Stomach smooth muscle (tissue), 2 donors: Measurements from ENCODE around the gene GRIP2.

Experiments used
- H3K27ac ChIP-seq: one replicate; pipeline ENCODE4 v1.7.0; 2013; ENCODE audit warnings: mild to moderate bottlenecking, low read length, inconsistent platforms
- H3K27me3 ChIP-seq, 2 donors: one replicate each; pipeline ENCODE4 v1.7.0; 2013; ENCODE audit warnings: low read length in 2 of 2; ENCODE audit not compliant: insufficient read depth in 2 of 2, control insufficient read depth in 1 of 2
- H3K36me3 ChIP-seq, 2 donors: one replicate each; pipeline ENCODE4 v1.7.0; 2013; ENCODE audit warnings: low read length in 2 of 2; ENCODE audit not compliant: control insufficient read depth in 2 of 2, insufficient read depth in 2 of 2
- H3K4me1 ChIP-seq: one replicate; pipeline ENCODE4 v1.7.0; 2013; ENCODE audit warnings: low read length; ENCODE audit not compliant: control insufficient read depth, insufficient read depth
- H3K4me3 ChIP-seq, 2 donors: one replicate each; pipeline ENCODE4 v1.7.0; 2013; ENCODE audit warnings: low read length in 2 of 2
- H3K9ac ChIP-seq, 2 donors: one replicate each; pipeline ENCODE4 v1.7.0; 2013; ENCODE audit warnings: low read length in 2 of 2, mild to moderate bottlenecking in 1 of 2
- H3K9me3 ChIP-seq, 2 donors: one replicate each; pipeline ENCODE4 v1.7.0; 2013; ENCODE audit warnings: low read length in 2 of 2; ENCODE audit not compliant: control insufficient read depth in 2 of 2
- donor health status: healthy.
- donor health status: Pancreatic carcinoma.

The GRIP2 gene

GRCh38 chr3:14464141-14464465 is 76.0 kb downstream of the GRIP2 start:
- Histone ChIP-seq H3K9ac (no peak overlapping the region), H3K27me3 (no peaks in the 10 kb centered on the region), H3K36me3 (peaks cover 5 to 10% of the 10 kb centered on the region in 2 donors), H3K27ac (no peak overlapping the region), H3K4me3 (no peak overlapping the region), H3K9me3 (no peaks in the 10 kb centered on the region), H3K4me1 (peaks cover 7% of the 10 kb centered on the region)

GRCh38 chr3:14463330-14464140 is 76.6 kb downstream of the GRIP2 start:
- peaks cover 5 to 10% of the 10 kb centered on the region in 2 donors for H3K36me3 ChIP-seq
- H3K27me3 ChIP-seq: no peaks in the 10 kb centered on the region
- H3K9ac ChIP-seq: no peak overlapping the region
- H3K4me3 ChIP-seq: no peak overlapping the region
- H3K4me1 ChIP-seq: peaks cover 7% of the 10 kb centered on the region
- H3K9me3 ChIP-seq: no peaks in the 10 kb centered on the region
- no peak overlapping the region for H3K27ac ChIP-seq

DNA sequence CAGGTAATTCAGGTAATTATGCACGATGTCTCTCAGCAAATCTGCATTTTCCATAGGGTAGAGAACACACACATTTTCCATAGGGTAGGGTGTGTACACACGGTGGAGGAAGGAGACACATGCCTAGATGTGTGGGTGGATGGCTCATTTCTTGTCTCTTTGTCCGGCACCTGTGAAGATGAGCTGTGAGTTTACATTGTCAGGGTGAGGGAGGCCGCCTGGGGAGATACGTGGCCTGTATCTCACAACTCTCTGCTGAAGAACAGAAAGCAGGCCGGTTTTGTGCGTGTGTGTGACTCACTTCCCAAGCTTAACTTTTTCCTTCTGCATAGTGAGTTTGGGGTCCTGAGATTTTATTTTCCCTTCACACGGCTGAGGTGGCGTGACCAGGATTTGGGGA is 77.4 kb downstream of the GRIP2 start:
- no peak overlapping the region for H3K27ac ChIP-seq

DNA sequence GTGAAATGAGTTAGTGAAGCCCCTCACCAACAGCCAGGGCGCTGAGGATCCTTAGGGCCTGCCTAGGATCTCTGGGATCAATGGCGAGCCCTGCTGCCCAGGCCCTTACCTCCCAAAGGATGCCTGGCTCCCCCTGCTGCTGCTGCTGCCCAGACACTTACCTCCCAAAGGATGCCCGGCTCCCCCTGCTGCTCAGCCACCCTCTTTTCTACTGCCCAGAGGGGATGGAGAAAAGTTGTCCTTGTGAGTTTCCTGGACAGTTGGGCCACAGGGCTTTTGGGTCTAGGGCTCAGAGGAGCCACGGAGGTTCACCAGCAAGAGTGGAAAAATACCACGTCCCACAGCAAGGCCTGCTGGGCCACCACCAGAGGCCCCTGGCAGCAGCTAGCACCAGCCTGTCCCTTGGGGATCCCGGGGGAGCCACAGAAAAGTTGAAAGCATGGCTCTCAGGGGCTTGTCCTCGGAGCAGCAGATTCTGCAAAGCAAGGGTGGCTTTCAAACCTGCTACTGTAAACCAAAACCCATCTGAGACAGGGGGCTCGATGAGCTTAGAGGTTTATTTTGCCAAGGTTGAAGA is 78.3 kb downstream of the GRIP2 start:
- Histone ChIP-seq H3K27me3 (no peaks in the 10 kb centered on the region), H3K27ac (no peak overlapping the region), H3K9ac (no peak overlapping the region), H3K9me3 (no peaks in the 10 kb centered on the region), H3K36me3 (peaks cover 5 to 7% of the 10 kb centered on the region in 2 donors), H3K4me3 (no peak overlapping the region), H3K4me1 (peaks cover 7% of the 10 kb centered on the region)

More for the DNA sequence above, 77.4 kb downstream of the GRIP2 start:
- Histone ChIP-seq H3K4me1 (peaks cover 7% of the 10 kb centered on the region), H3K36me3 (peaks cover 5 to 10% of the 10 kb centered on the region in 2 donors), H3K9ac (no peak overlapping the region), H3K27me3 (no peaks in the 10 kb centered on the region), H3K4me3 (no peak overlapping the region), H3K9me3 (no peaks in the 10 kb centered on the region)

DNA sequence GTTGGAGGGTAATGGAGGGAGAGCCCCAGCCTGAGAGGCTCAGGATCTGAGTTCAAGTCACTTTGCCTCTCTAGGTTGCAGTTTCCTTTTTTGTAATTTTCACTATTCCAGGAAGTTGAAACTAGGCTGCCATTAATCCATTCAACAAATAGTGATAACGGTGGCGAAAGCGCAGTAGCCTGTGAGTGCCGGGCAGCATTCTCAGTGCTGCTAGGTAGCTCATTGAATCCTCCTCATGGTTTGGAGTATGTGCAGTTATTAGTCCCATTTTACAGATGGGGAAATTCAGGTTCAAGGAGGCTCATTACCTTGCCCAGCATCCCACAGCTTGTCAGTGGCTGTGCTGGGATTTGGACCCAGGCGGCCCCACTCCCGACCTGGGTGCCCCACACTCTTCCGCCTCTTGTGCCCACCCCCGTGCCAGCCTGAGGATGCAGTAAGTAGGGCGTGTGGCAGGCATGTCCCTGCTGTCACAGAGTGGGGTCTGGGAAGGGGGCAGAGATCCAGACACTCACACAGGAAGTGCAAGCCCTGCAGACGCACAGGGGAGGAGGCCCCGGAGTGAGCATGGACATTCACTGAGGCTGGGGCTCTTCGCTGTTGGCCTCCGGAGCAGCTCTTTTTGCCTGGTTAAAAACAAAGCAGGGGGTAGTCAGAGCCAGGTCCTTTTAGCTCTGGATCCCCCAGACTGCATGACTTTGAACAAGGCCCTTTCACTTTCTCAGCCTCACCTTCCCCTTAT is 79.0 kb downstream of the GRIP2 start:
- Histone ChIP-seq H3K36me3 (peaks cover 5 to 7% of the 10 kb centered on the region in 2 donors), H3K9ac (no peak overlapping the region), H3K9me3 (no peaks in the 10 kb centered on the region), H3K4me1 (peaks cover 7% of the 10 kb centered on the region), H3K27me3 (no peaks in the 10 kb centered on the region), H3K27ac (no peak overlapping the region), H3K4me3 (no peak overlapping the region)

GRCh38 chr3:14460342-14461005 is 79.7 kb downstream of the GRIP2 start:
- Histone ChIP-seq H3K4me3 (no peak overlapping the region), H3K27ac (no peak overlapping the region), H3K9me3 (no peaks in the 10 kb centered on the region), H3K36me3 (peaks cover 5 to 7% of the 10 kb centered on the region in 2 donors), H3K27me3 (no peaks in the 10 kb centered on the region), H3K4me1 (peaks cover 9% of the 10 kb centered on the region), H3K9ac (no peak overlapping the region)

DNA sequence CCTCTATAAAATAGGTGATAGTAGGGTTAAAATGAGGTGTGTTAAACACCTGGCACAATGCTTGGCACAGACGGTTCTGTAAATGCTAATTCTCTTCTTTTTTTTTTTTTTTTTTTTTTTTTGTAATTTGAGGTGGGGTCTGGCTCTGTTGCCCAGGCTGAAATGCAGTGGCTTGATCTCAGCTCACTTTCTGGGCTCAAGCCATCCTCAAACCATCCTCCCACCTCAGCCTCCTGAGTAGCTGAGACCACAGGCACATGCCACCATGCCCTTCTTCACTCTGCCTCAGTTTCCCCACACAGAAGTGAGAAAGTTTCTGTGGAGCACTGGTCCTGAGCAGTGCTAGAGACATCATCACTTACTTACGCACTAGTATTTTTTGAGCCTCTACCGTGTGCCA is 80.4 kb downstream of the GRIP2 start:
- Histone ChIP-seq H3K9ac (no peak overlapping the region), H3K4me3 (no peak overlapping the region), H3K9me3 (no peaks in the 10 kb centered on the region), H3K27ac (no peak overlapping the region), H3K36me3 (peaks cover 5% of the 10 kb centered on the region in 2 donors), H3K4me1 (peaks cover 16% of the 10 kb centered on the region), H3K27me3 (no peaks in the 10 kb centered on the region)

DNA sequence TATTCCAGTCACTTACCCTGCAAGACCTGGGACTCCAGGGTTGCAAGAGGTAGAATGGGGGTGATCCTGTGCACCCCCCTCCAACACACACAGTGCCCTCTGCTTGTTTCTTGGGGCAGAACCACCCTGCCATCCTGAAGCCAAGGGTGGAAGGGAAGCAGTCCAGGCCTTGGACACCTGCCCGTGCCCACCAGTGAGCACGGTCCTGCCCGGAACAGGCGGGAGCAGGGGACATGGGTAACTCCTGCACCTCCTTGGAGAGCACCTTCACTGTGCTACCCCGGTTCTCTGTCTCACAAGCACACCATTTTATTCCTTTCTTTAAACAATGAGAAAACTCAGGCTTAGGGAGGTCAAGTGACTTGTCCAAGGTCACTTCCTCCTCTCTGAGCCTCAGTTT is 80.8 kb downstream of the GRIP2 start:
- H3K27ac ChIP-seq: no peak overlapping the region
- no peaks in the 10 kb centered on the region for H3K9me3 ChIP-seq
- no peak overlapping the region for H3K4me3 ChIP-seq
- H3K36me3 ChIP-seq: peaks cover 5% of the 10 kb centered on the region in 2 donors
- no peak overlapping the region for H3K9ac ChIP-seq
- H3K4me1 ChIP-seq: peaks cover 20% of the 10 kb centered on the region
- no peaks in the 10 kb centered on the region for H3K27me3 ChIP-seq

DNA sequence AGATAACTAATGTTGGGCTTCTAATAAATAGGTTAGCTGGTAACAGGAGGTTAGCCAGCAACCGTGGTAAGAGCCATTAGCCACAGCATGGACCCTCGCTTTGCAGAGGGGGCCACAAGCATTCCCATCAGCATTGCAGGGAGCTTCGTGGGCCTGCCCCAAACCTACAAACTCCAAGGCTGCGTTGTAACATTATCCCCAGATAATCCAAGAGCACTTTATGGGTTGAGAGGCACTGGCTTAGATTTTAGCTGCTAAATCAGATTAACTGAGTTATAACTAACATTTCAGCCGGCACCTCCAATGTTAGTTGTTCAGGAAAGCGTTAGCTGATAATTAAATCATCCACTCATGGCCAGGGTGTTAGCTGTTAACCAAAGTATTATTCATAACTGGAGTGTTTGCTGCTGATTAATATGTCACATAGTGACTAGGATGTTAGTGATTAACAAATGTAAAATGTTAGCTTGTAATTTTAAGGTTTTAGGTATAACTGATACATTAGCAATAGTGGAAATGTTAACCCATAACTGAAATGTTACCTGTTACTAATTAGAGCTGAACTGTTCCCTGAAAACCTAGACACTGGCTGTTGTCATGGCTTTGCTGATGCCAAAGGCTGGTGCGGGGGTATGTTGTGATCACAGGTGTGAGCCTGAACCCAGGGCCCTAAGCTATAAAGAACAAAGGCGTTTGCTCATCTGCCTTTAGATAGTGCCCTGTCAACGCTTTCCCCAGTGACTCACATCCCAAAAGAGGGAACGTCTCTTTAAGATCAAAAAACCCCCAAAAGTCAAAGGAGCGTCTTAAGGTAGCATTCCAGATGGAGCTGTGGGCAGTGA is 81.5 kb downstream of the GRIP2 start:
- no peak overlapping the region for H3K4me3 ChIP-seq
- no peak overlapping the region for H3K9ac ChIP-seq
- peaks cover 5% of the 10 kb centered on the region in 2 donors for H3K36me3 ChIP-seq
- no peaks in the 10 kb centered on the region for H3K9me3 ChIP-seq
- H3K4me1 ChIP-seq: peaks cover 27% of the 10 kb centered on the region
- H3K27me3 ChIP-seq: no peaks in the 10 kb centered on the region
- no peak overlapping the region for H3K27ac ChIP-seq

DNA sequence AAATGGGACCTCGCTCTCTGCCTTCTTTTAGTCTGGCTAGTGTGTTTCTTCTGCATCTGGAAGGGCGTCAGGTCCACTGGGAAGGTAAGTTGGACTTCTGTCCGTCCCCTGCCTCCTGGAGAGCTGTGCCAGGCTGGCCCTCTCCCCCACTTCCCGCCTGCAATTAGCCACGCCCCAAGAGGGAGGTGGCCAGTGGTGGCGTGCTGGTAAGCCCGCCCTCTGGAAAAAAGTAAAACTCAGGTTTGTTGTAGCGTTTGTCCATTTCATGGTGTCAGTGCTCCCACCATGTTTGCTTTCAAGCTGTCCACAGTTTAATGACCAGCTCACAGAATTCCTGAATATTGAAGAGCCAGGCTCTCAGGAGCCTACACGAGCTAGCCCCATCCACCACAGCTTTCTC is 82.1 kb downstream of the GRIP2 start:
- H3K4me3 ChIP-seq: no peak overlapping the region
- no peak overlapping the region for H3K9ac ChIP-seq
- no peak overlapping the region for H3K27ac ChIP-seq
- H3K36me3 ChIP-seq: peaks cover 5% of the 10 kb centered on the region in 2 donors
- H3K4me1 ChIP-seq: peaks cover 33% of the 10 kb centered on the region
- H3K9me3 ChIP-seq: no peaks in the 10 kb centered on the region
- no peaks in the 10 kb centered on the region for H3K27me3 ChIP-seq
